ENCODE results near the gene ELOF1. TPM values are rescaled to one million over a fixed set of nuclear protein-coding genes. Genes with fewer than 3 reads are reported as not detected.

The ELOF1 gene
- polyA plus RNA-seq, 3 donors = 43.5 to 48.5 (median 44.9) TPM

Other genes starting within 250 kb of the ELOF1 start
- gene RAB3D, start 219.6 kb downstream of the ELOF1 start, polyA plus RNA-seq (ENCODE audit: insufficient read length in 3 of 3) = 10 to 100 TPM; 14.4 to 19.2 (median 17.4) TPM
- gene TMEM205, start 213.0 kb downstream of the ELOF1 start, polyA plus RNA-seq (ENCODE audit: insufficient read length in 3 of 3) = 100 to 1,000 TPM; 126 to 159 (median 135) TPM
- gene CCDC159, start 212.7 kb downstream of the ELOF1 start, polyA plus RNA-seq (ENCODE audit: insufficient read length in 3 of 3) = 10 to 100 TPM; 21.5 to 23.3 (median 21.8) TPM
- 10 to 100 TPM in 2 of 3 donors, 1 to 10 TPM in 1; 9.2 to 11.3 (median 10.0) TPM for gene PLPPR2, start 203.8 kb downstream of the ELOF1 start, polyA plus RNA-seq (ENCODE audit: insufficient read length in 3 of 3)
- gene SWSAP1, start 184.6 kb downstream of the ELOF1 start, polyA plus RNA-seq (ENCODE audit: insufficient read length in 3 of 3) = 1 to 10 TPM; 3.0 to 3.2 (median 3.1) TPM
- gene EPOR, start 174.9 kb downstream of the ELOF1 start, polyA plus RNA-seq (ENCODE audit: insufficient read length in 3 of 3) = 10 to 100 TPM; 15.0 to 17.2 (median 15.7) TPM
- 10 to 100 TPM; 47.6 to 64.8 (median 55.5) TPM for gene RGL3, start 139.9 kb downstream of the ELOF1 start, polyA plus RNA-seq (ENCODE audit: insufficient read length in 3 of 3)
- gene ODAD3, start 124.1 kb downstream of the ELOF1 start, polyA plus RNA-seq (ENCODE audit: insufficient read length in 3 of 3) = 1 to 10 TPM; 1.5 to 1.6 (median 1.5) TPM
- gene PRKCSH, start 123.6 kb downstream of the ELOF1 start, polyA plus RNA-seq (ENCODE audit: insufficient read length in 3 of 3) = 100 to 1,000 TPM; 299 to 323 (median 323) TPM
- gene ELAVL3, start 78.2 kb downstream of the ELOF1 start, polyA plus RNA-seq (ENCODE audit: insufficient read length in 3 of 3) = under 1 TPM; 0.04 to 0.35 (median 0.04) TPM
- 1 to 10 TPM; 9.0 to 9.9 (median 9.4) TPM for gene ZNF653, start 53.4 kb downstream of the ELOF1 start, polyA plus RNA-seq (ENCODE audit: insufficient read length in 3 of 3)
- 10 to 100 TPM; 36.5 to 40.4 (median 38.8) TPM for gene ECSIT, start 30.1 kb downstream of the ELOF1 start, polyA plus RNA-seq (ENCODE audit: insufficient read length in 3 of 3)
- gene CNN1, start 20.4 kb downstream of the ELOF1 start, polyA plus RNA-seq (ENCODE audit: insufficient read length in 3 of 3) = 1 to 10 TPM; 2.2 to 3.0 (median 2.2) TPM
- 10 to 100 TPM; 12.6 to 17.2 (median 15.5) TPM for gene ACP5, start 18.4 kb upstream of the ELOF1 start, polyA plus RNA-seq (ENCODE audit: insufficient read length in 3 of 3)
- 10 to 100 TPM; 47.8 to 56.1 (median 51.9) TPM for gene ZNF627, start 38.3 kb upstream of the ELOF1 start, polyA plus RNA-seq (ENCODE audit: insufficient read length in 3 of 3)
- 10 to 100 TPM; 11.8 to 14.2 (median 12.5) TPM for gene ZNF823, start 179.7 kb upstream of the ELOF1 start, polyA plus RNA-seq (ENCODE audit: insufficient read length in 3 of 3)
- 10 to 100 TPM; 15.2 to 19.4 (median 18.8) TPM for gene ZNF441, start 207.8 kb upstream of the ELOF1 start, polyA plus RNA-seq (ENCODE audit: insufficient read length in 3 of 3)
- 1 to 10 TPM; 3.9 to 4.2 (median 4.0) TPM for gene ZNF491, start 239.3 kb upstream of the ELOF1 start, polyA plus RNA-seq (ENCODE audit: insufficient read length in 3 of 3)

Measured in right renal cortex interstitium (tissue), 3 donors.